HG02642 (cell line): ENCODE results near the gene ZNF860.

Experiments
- ATAC-seq: cut with Tn5 transposase; IDR thresholded peaks from one replicate; pipeline ENCODE4 v1.9.1; 2021; ENCODE audit warnings: mild to moderate bottlenecking; ENCODE audit not compliant: unreplicated experiment, poor library complexity

The ZNF860 gene

DNA sequence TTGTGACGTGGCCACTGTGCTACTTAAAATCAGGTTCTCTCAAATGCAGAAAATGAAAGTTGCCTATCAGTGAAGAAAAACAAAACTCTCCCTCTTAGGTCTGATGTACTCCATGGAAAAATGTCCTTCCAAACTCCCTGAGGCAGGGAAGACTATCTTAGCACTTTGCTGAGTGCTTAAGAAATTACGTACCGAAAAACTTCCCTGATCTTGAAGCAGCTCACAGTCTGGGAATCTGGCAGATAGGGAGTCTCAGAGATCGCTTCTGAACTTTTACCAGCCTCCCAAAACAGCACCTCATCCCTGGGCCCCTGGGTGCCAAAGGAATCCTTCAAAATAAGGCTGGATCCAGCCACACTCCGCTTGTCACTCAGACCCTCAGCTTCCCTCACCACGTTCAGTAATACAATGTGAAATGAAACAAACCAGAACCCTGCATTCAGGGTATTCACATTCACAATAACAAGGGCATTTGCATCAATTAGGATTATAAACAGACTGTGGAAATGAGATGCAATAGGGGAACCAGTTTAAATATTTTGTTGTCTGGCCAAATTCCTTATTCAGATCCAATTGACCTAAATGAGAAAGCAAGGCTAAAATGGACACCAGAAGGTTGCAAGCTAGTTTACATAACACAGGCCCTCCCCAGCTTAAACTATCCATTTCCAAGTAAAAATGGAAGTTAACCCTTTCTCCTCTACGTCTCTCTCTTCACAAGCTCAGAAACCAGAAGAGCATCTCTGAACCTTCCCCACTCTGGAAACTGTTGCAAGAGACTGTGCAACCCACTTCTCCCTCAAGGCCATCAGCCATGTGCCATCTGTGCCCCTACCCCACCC, 21.4 kb upstream of the ZNF860 start:
- peak; percentile 32 for ATAC-seq

DNA sequence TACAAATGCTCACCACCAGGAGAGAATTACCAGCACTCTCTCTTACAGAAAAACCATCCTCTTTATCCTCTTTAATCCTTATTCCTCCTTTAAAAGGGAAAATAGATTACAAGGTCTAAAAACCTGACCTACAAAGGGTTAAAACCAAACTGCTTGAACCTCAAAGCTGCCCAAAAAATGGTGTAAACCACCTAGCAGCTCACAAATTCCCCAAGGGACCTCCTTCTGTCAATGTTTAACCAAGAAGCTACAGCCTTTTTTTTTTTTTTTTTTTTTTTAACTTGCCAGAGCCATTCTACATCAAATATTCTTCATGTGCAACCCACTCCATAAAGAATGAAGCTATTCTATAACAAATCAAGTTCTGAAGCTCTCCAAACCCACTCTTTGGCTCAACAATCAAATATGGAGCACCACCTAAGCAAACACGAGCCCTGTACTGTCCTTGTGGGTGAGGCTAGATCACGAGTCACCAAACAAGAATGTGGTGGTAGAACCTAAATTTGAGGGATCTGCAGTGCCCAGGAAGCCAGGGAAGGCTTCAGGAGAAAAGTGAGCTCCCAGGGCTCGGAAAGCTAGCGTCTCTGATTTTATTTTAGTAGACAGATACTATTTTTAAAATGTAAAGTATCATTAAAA, 20.6 kb upstream of the ZNF860 start:
- ATAC-seq: peak; percentile 66

DNA sequence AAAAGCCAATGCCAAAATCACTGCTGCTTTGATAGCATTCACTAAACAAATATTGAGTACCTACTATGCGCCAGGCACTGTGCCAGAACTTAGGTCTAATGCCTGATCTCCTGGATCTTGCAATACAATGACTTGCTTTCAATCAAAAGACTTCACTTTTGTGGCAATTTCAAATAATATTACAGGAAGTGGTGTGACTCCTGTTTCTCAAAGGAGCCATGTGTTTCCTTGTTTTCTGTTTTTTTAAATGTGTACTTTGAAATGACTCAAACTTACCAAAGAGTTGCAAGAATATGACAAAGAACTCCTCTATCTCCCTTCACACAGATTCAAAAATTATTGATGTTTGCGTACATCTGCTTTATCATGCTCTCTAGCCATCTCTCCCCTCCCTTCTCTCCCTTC, 18.7 kb upstream of the ZNF860 start:
- no peak for ATAC-seq

DNA sequence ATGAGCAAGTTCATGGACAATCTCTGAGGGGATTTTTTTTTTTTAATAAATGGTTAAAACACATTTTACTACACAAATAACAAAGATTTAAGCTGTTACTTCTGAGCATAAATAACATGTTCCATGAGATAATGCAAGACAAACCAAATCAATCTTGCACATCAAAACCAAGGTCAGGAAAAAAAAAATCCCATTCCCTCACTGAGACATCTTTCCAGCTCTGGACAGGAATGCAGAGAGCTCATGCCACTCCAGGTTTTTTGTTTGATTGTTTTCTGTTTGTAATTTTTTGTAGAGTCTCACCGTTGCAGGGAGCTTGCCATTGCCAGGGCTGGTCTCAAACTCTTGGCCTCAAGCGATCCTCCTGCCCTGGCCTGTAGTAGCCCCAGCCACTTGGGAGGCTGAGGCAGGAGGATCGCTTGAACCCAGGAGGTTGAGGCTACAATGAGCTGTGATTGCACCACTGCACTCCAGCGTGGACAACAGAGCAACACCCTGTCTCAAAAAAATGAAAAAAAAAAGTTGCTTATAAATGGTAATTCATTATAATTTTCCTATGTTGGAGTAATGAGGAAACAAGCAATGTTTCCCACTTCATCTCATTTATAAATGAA, 14.5 kb upstream of the ZNF860 start:
- ATAC-seq: no peak

DNA sequence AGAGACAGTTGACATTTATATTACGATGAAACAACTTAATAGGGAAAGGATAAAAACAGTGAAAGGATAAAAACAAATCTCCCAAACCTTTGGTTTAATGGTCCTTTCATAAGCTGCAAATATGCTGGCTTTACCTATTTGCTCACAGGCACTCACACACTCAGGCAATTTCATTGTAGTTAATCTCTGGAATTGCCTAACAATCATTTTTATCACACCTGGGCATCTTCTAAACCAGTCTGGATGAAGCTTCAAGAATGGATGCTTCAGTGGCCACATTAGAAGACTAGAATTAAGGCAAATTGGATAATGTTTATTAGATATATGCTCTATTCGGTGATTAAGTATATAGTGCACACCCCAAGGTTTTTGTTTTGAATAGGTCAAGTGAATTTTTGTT, 14.0 kb upstream of the ZNF860 start:
- ATAC-seq: no peak

DNA sequence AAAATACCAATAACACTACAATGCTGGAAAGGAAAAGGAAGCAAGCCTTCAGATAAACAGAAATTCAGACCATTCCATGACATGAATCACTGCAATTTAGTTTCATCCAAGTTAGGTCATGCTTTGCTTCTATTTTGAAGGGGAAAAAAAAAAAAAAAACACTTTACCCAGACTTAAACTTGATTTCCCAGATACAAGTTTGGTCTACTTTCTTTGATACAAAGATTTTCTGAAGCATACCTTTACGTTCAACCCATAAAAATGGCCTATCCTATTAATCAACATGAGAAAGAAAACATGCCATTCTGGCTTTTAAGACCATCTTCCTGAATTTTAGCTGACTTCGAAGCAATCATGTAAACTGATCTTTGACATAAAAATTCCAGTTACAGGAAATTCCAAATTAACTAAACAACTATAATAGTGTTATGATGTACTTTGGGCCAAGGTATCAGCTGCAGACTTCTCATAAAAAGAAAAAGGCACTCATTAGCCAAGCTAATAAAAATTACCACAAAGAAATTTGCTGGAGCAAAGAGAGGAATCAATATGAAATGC, 13.1 kb upstream of the ZNF860 start:
- ATAC-seq: no peak

DNA sequence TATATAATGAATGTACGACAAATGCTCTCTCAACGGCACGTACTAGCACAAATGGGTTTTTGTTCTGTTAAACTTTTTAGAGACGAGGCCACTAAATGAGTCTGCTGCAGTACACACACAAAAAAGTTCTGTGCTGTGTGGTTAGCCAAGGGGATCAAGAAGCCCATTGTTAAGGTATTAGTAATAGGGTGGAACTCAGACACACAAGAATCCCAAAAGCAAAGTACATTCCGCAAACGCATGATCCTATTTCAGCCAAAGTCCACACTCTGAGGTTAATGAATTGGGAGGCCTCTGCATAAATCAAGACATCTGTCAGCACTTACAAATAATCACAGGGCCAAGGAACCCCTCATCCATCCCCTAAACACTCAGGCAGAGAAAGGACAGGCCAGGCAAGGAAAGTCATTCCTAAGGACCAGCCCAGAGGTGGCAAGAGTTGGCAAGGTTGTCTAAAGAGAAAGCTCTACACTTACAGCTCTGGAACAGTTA, 12.6 kb upstream of the ZNF860 start:
- no peak for ATAC-seq

DNA sequence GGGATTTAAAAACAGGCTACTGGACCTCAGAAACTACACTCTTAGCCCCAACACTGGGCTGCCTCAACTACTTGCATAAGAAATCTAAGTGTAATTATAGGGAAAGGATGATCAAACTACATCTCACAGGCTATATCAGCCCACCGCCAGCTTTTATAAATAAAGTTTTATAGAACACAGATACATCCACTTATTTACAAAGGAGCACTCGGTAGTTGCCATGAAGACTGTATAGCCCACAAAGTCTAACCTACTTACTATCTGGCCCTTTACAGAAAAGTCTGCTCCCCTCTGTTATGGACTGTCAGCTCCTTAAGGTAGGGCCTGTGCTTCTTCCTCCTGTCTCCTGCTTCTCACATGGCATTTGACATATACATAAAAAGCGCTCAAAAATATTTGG, 9.9 kb upstream of the ZNF860 start:
- no peak for ATAC-seq

DNA sequence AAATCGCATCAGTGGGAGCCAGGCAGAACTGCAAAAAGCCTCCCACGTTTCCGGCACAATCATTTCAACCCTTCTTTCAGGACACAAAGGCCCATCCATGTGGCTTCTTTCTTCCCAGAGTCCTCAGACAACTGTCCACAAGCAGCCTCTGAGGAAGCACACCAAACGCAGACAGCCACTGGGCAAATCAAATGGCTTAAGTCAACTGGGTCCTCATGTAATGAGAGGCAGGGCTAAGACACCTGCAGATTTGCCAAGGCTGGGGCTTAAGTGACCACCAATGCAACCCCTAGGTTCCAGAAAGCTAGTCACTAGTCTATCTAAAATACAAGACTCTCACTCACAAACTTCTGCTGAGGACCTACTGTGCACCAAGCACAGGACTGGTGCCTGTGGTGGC, 8.5 kb upstream of the ZNF860 start:
- no peak for ATAC-seq

DNA sequence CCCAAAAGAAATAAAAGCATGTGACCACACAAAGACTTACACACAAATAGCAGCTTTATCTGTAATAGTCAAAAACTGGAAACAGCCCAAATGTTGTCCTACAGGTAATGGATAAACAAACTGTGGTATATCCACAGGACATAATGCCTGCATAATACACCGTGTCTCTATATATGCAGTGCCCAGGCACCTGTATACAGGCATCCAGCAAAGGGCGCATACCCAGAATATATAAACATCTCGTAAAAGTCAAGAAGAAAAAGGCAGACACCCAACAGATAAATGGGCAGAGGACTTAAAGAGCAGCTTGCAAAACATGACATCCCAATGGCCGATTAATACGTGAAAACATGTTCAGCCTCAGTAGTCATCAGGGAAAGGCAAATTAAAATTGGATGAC, 7.7 kb upstream of the ZNF860 start:
- ATAC-seq: no peak

DNA sequence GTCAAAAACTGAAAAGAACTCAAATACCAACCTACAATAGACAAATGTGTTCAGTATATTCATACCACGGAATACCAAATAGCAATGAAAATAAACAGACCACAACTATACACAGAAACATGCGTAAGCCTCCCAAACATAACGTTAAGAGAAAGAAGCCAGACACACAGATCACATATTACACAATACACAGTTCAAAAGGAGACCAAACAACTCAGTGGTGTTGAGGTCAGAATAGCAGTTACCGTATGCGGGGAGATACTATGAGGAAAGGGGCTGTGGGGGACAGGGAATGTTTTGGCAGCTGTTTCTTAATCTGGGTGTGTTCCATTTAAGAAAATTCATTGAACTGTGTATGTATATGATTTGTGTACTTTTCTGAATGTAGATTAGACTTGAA, 7.1 kb upstream of the ZNF860 start:
- ATAC-seq: no peak

DNA sequence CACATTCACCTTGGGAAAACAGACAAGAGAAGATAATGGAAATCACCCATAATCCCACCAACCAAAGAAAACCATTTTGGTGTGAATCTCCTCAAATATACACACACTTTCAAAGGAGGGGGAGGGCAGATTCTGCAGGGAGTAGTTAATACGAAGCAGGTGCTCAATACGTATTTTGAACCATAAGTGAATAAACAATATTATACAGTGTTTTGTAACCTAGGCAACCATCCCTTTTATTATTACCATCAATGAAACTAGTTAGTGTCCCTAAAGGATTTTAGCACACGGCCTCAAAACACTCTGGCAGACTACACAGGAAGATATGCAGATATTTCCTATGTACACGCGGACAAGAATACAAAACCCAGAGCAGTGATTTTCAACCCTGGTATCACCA, 6.6 kb upstream of the ZNF860 start:
- ATAC-seq: no peak

DNA sequence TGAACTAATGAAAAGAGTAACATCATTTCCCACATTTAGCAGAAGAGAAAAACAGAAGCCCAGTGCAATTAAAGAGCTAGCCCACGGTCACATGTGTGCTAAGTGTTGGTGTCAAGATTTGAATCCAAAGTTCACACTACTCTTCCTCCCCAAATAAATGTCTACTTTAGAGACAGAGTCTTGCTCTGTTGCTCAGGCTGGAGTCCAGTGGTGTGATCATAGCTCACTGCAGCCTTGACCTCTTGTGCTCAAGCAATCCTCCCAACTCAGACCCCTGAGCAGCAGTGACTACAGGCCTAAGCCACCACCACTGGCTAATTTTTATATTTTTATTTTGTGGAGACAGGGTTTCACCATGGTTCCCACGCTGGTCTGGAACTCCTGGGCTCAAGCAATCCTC, 5.2 kb upstream of the ZNF860 start:
- no peak for ATAC-seq

DNA sequence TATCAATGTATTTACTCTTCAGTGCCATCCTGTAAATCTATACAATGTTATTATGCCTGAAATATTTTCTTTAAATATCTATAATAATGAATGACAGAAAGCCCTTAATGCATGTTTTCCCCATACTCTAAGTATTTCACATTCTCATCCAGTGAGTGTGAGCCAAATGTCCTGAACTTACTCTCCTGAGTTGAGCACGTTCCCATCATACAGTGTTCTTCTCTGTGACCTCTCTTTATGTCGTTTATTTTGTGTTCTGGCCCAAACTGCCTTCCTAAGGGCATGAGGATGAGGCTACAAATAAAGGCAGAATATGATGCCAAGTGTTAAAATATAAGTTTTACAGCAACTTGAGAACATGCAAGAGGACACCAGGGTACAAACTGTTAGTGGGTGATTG, 3.8 kb upstream of the ZNF860 start:
- no peak for ATAC-seq

DNA sequence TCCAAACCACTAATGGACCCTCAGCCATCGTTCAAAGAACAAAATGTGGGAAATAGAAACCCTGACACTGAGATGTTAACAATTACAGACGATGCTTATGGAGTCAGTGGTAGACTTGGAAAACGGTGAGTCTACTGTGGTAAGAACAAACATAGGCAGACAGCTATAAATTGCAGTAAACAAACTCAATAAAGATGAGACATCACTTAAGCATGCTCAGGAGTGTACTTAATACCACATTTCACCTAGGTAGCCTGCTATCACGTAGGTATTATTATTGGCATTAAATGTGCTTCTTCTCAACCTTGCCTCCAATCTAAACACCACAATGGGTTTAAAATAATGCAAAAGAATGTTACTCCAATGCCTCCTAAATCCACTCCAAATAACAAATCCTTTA, 3.0 kb upstream of the ZNF860 start:
- ATAC-seq: no peak

DNA sequence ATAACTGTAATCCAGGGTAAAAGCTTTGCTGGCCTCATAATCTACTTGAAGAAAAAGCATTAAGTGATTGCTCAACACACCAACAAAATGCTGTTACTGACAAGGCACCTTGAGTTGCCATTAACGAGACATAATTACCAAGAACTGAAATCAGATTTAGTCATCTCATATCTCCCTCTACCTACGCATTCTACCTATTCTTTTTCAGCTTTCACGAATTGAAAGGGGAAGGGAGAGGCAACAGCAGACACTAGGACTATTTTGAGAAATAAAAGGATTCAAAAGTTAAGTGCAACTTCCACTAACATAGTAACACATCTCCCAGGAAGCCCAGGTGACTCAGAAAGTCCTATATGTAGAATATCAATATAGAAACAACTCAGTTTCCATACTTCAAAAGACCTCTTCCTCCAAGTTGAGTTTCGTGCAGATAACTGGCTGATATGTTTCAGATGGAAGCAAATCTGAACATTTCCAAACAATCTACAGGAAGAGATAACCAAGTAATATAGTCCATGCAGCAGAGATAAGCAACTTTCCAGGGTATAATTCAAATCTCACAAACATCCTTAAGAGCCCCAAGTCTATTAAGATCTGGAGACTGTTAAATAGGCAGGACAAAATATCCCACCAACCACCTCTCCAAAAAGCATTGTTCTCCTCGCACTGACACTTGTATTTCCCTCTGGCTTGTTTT, 2.4 kb upstream of the ZNF860 start:
- ATAC-seq: peak; percentile 42

DNA sequence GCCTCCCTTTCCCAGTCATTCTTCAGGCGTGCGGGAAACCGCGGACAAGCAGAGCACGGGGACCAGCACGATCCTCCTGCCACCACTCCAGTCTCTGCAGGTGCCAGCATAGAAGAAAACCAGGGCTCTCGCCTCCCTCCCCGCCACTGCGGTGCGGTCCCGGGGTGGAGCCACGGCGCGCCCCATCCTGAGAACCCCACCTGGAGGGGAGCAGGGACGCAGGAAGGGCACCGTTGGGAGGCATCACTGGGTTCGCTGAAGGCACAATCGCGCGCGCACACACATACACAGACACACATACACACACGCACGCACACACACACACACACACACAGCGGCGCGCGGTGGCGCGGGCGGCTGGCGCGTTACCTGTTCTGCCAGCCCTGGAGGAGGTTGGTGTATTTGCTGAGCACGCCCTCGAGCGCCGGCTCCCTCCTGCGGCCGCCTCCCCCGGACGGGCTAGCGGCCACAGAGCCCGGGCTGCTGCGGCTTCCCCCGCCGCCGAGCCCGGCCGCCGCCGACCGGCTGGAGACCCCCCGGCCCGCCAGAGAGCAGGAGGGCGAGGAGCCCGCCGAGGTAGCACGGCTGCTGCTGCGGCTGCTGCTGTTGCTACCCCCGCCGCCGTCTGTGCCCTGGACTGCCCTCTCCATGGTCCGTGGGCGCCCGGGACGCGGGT, 882 bp upstream of the ZNF860 start:
- peak; percentile 62 for ATAC-seq

DNA sequence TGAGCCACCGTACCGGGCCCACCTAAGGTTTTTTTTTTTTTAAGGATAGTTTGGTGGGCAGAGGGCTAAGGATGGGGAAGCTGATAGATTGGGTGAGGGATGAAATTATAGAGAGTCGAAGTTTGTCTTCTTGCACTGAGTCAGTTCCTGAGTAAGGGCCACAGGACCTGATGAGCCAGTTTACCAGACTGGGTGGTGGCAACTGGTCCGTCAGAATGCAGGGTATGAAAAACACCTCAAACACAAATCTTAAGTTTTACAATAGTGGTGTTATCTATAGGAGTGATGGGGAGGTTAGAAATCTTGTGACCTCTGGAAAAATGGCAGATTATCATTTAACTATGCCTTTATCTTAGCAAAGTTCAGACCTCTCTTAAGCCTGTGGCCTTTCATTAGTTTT, 2.8 kb downstream of the ZNF860 start:
- no peak for ATAC-seq

DNA sequence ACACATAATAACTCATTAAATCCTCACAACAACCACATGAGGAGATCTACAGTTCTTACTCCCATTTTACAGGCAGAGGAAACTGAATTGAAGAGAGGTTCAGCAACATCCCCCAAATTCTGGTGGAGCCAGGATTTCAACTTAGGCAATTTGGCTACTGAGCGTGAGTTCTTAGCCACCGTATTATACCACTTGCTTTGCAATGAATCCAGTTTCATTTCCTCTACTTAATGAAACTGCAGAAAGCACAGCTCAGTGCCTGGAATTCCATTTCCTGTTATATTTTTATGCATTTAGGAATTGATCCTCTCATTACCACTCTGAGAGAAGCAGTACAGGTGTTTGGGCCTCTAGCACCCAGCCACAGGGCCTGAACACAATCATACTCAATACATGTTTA, 4.3 kb downstream of the ZNF860 start:
- no peak for ATAC-seq

DNA sequence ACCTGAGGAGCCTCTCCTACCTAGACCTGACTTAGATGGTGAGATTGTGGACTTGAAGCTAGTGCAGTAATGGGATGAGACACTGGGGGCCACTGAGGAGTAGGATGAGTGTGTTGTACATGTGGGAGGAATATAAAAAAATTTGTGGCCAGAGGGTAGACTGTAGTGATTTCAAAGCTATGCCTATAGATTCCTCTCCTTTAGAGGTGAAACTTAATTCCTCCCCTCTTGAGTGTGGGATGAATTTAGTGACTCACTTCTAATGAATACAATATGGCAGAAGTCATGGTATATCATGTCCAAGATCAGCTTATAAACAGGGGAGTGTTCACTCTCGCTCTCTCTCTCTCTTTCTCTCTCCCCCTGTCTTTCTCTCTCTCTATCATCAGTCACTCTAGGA, 6.7 kb downstream of the ZNF860 start:
- ATAC-seq: no peak
